Measurements from ENCODE around the gene COL5A1. TPM values are rescaled to one million over a fixed set of nuclear protein-coding genes. Genes with fewer than 3 reads are reported as not detected.

The COL5A1 gene
- total RNA-seq, 1 donor from 2014 or later = 87.7 TPM

DNA sequence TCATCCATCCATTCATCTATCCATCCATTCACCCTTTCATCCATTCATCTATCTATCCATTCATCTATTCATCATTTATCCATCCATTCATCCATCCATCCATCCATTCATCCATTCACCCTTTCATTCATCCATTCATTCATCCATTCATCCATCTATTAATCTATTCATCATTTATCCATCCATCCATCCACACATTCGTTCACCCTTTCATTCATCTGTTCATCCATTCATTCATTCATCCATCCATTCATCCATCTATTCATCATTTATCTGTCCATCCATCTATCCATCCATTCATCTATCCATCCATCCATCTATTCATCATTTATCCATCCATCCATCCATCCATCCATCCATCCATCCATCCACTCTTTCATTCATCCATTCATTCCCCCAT is 205.1 kb downstream of the COL5A1 start:
- no peaks in the 10 kb centered on the region for H3K27me3 ChIP-seq (ENCODE audit: control insufficient read depth, insufficient read depth, low read length)
- no peak overlapping the region for H3K4me3 ChIP-seq (ENCODE audit: low read depth, low read length)
- TF ChIP-seq, protein P1, sequence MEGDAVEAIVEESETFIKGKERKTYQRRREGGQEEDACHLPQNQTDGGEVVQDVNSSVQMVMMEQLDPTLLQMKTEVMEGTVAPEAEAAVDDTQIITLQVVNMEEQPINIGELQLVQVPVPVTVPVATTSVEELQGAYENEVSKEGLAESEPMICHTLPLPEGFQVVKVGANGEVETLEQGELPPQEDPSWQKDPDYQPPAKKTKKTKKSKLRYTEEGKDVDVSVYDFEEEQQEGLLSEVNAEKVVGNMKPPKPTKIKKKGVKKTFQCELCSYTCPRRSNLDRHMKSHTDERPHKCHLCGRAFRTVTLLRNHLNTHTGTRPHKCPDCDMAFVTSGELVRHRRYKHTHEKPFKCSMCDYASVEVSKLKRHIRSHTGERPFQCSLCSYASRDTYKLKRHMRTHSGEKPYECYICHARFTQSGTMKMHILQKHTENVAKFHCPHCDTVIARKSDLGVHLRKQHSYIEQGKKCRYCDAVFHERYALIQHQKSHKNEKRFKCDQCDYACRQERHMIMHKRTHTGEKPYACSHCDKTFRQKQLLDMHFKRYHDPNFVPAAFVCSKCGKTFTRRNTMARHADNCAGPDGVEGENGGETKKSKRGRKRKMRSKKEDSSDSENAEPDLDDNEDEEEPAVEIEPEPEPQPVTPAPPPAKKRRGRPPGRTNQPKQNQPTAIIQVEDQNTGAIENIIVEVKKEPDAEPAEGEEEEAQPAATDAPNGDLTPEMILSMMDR (IDR thresholded peaks at IDR 0.05; ENCODE audit: insufficient read depth, low read length, poor library complexity, severe bottlenecking) = no peak
- DNase-seq (ENCODE audit: low read depth) = no peak
- H3K36me3 ChIP-seq (ENCODE audit: control insufficient read depth, insufficient read depth, low read length) = no peaks in the 10 kb centered on the region

DNA sequence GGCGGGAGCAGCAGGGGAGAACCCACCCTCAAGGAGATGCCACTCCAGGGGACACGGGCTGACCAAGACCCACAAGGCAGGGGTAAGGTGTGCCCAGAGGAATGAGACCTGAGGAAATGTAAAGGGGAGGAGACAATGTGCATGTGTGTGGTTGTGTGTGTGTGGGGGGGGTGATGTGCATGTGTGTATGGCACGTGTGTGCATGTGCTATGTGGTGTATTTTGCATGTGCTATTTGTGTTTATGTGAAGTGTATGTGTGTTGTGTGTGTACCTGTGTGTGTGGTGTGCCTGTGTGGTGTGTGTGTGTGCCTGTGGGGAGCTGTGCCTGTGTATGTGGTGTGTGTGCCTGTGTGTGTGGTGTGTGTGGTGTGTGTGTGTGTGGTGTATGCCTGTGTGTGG is 205.5 kb downstream of the COL5A1 start:
- Histone ChIP-seq H3K4me3 (ENCODE audit: low read depth, low read length) (no peak overlapping the region), H3K27me3 (ENCODE audit: control insufficient read depth, insufficient read depth, low read length) (no peaks in the 10 kb centered on the region), H3K36me3 (ENCODE audit: control insufficient read depth, insufficient read depth, low read length) (no peaks in the 10 kb centered on the region)
- TF ChIP-seq, protein P1 (IDR thresholded peaks at IDR 0.05; ENCODE audit: insufficient read depth, low read length, poor library complexity, severe bottlenecking) = no peak
- no peak for DNase-seq (ENCODE audit: low read depth)

DNA sequence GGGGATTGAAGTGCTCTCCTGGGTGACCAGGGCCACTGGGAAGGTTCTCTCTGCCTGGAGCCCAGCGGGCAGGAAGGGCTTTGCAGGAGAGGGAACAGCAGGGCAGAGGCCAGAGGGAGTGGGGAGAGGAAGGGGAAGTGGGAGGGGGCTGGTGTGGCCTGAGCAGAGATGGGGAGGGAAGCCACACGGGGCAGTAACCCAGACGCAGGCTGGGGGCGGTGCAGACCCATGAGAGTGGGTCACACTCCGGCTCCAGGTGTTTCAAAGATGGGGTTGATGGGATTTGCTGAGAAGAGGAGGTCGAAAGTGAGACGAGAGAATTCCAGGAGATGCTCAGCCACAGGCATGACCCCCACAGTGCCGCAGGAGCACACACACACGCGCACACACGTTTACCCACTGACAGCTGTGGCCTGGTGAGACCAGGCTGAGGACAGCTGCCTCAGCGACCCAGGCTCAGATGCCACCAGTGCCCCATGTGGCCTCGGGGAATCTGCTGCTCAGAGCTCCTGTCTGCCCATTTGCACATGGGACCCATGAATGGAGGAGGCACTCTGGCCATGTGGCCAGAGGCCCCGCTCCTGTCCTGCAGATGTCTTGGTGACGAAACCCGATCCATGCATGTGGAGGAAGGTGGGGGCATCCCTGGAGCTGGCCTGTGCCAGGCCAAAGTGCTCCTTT is 206.3 kb downstream of the COL5A1 start:
- TF ChIP-seq, protein P1 (IDR thresholded peaks at IDR 0.05; ENCODE audit: insufficient read depth, low read length, poor library complexity, severe bottlenecking) = no peak
- Histone ChIP-seq H3K4me3 (ENCODE audit: low read depth, low read length) (no peak overlapping the region), H3K27me3 (ENCODE audit: control insufficient read depth, insufficient read depth, low read length) (no peaks in the 10 kb centered on the region), H3K36me3 (ENCODE audit: control insufficient read depth, insufficient read depth, low read length) (no peaks in the 10 kb centered on the region)
- DNase-seq (ENCODE audit: low read depth) = no peak

DNA sequence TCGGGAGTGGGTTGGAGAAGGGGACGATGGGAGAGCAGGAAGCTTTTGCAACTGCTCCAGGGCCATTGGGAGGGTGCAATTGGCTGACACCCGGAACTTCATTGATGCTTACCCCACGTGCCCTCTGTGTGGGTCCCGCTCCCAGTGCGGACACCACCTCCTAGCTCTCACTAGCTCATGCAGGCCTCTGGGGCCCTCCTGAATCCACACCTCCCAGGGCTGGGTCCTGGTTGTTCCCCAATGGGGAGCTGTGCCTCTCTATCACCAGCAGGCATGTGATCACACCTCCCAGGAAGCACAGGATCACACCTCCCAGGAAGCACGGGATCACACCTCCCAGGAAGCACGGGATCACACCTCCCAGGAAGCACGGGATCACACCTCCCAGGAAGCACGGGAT is 206.9 kb downstream of the COL5A1 start:
- DNase-seq (ENCODE audit: low read depth) = no peak

DNA sequence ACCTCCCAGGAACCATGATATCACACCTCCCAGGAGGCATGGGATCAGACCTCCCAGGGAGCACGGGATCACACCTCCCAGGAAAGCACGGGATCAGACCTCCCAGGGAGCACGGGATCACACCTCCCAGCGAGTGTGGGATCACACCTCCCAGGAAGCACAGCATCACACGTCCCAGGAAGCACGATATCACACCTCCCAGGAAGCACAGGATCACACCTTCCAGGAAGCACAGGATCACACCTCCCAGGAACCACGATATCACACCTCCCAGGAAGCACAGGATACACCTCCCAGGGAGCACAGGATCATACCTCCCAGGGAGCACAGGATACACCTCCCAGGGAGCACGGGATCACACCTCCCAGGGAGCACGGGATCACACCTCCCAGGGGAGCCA is 209.0 kb downstream of the COL5A1 start:
- TF ChIP-seq, protein P1 (IDR thresholded peaks at IDR 0.05; ENCODE audit: insufficient read depth, low read length, poor library complexity, severe bottlenecking) = no peak

More for the DNA sequence above, 206.9 kb downstream of the COL5A1 start:
- Histone ChIP-seq H3K36me3 (ENCODE audit: control insufficient read depth, insufficient read depth, low read length) (no peaks in the 10 kb centered on the region), H3K4me3 (ENCODE audit: low read depth, low read length) (no peak overlapping the region), H3K27me3 (ENCODE audit: control insufficient read depth, insufficient read depth, low read length) (no peaks in the 10 kb centered on the region)
- TF ChIP-seq, protein P1 (IDR thresholded peaks at IDR 0.05; ENCODE audit: insufficient read depth, low read length, poor library complexity, severe bottlenecking) = no peak

DNA sequence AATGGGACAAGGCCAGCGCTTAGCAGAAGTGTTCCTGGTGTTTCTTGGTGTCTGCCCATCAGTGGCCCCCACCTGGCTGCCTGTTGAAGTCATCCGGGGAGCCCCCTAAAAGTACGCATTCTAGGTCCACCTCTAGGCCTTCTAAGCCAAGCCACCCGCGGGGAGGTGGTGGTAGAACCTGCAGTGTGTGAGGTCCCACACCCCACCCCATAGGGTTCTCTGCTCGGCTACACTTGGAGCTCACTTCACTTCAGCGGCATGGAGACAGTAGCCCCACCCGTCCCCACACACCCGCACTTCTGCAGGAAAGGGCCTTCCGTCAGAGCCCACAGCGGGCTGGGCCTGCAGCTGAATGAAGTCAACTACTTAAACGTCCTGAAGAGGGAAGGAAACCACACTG is 209.4 kb downstream of the COL5A1 start:
- DNase-seq (ENCODE audit: low read depth) = no peak
- Histone ChIP-seq H3K36me3 (ENCODE audit: control insufficient read depth, insufficient read depth, low read length) (no peaks in the 10 kb centered on the region), H3K4me3 (ENCODE audit: low read depth, low read length) (no peak overlapping the region), H3K27me3 (ENCODE audit: control insufficient read depth, insufficient read depth, low read length) (no peaks in the 10 kb centered on the region)
- TF ChIP-seq, protein P1 (IDR thresholded peaks at IDR 0.05; ENCODE audit: insufficient read depth, low read length, poor library complexity, severe bottlenecking) = no peak

More for the DNA sequence above, 209.0 kb downstream of the COL5A1 start:
- no peaks in the 10 kb centered on the region for H3K36me3 ChIP-seq (ENCODE audit: control insufficient read depth, insufficient read depth, low read length)
- no peak for DNase-seq (ENCODE audit: low read depth)
- no peaks in the 10 kb centered on the region for H3K27me3 ChIP-seq (ENCODE audit: control insufficient read depth, insufficient read depth, low read length)
- no peak overlapping the region for H3K4me3 ChIP-seq (ENCODE audit: low read depth, low read length)

Data from kidney epithelial cell (primary cell).